ENCODE measurements around the gene ATXN7L3B.

Gene ATXN7L3B

GRCh38 chr12:74551291-74551690 is 13.7 kb downstream of the ATXN7L3B start:
- DNase-seq (ENCODE audit: low read depth): no peak

DNA sequence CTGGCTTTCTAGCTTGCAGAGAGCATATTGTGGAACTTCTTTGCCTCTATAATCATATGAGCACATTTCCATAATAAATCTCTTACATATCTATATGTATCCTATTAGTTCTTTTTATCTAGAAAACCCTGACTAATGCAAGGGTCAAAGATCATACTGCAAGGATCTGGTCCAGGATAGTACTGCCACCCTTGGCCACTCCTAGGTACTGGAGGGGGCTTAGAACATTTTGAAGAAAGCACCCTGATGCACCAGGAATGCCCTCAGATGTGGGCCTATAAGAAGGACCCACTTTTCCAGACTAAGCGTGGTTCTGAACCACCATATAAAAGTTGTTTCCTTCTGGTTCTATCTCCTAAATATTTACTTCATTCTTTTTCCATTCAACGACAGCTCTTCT is 14.6 kb downstream of the ATXN7L3B start:
- no peak for DNase-seq (ENCODE audit: low read depth)

- DNase-seq (ENCODE audit: low read depth): no peak
Observed at GRCh38 chr12:74559728-74560127, 22.1 kb downstream of the ATXN7L3B start.

DNA sequence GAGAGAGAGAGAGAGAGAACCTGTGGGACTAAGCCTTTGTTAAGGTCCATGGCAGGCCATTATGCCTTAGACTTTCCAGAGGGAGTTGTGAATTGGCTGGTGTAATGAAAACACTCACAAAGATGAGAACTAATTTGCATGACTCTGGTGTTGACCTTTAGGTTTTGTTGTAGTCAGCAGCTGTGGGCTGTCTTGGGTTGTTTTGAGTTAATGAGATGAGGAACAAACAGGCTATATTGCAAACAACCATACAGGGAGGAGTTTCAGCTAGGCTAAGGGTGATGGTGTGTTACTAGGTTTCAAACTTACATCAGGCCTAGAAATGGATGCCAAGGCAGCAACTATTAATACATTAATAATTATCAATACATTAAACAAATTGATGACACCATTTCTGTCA is 26.3 kb downstream of the ATXN7L3B start:
- no peak for DNase-seq (ENCODE audit: low read depth)

DNA sequence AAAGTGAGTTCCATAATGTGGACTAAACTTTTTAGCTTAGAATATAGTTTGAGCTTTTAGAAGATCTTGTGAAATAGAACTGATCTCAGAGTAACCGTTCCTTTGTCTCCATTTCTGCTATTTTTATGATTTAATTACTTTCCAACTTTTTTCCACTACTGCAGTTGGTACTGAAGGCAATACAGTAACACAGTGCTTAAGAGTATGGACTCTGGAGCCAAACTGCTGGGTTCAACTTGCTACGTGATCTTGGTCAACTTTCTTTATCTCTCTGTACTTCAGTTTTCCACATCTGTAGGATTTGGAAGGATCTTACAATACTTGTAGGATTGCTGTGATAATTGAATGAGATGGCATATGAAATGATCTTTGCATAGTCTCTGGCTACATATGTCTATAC is 40.9 kb downstream of the ATXN7L3B start:
- DNase-seq (ENCODE audit: low read depth): no peak

DNA sequence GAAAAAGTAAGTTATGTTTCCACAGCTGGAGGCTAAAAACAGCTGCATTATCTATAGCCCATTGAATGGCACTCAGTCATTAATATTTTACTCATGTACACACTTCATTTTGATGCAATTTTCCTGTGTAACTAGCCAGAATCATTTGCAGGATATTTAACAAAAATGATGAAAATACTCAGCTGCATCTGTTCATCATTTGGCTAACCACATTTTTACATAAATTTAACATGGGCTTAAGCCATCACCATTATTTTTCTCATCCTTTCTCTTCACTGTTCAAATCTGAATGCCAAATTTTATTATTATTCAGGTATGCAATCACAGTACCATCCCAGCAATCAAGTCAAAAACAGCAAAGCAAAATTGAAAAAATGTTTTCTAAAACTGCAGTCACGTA is 41.8 kb downstream of the ATXN7L3B start:
- no peak for DNase-seq (ENCODE audit: low read depth)

DNA sequence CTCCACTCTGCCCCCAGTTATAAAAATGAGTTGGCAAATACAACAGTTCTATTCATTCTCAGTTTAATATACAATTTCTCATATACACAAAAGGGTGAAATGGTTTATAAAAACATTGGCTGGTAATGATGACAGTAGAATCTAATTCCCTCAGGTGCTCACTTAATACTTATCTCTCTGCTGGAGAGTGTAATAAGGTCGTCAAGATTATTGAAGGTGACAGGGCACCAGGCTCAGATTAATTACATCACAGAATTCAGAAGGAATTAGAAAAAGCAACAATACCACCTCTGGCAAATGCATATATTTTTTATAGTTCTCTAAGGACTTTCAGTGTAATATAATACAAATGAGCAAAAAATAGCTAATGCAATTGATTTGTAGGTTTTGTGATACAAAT is 42.3 kb downstream of the ATXN7L3B start:
- no peak for DNase-seq (ENCODE audit: low read depth)

DNA sequence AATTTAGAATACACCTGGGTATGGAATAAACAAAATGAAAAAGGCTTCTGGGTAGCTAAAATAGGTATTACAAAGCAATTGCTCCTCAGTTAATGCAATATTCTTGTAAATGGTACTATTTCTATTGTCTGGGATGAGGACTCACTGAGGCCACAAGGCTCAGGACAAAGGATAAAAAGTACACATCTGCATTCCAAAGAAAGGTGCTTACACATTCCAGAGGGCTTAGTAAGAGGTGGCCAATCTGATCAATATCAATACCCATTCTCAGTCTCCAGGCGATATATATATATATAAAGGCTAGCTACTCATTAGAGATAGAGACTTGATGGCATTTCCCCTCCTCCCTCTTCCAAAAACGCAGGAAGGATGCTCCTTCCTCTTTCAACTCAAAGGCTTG is 43.8 kb downstream of the ATXN7L3B start:
- DNase-seq (ENCODE audit: low read depth): no peak

DNA sequence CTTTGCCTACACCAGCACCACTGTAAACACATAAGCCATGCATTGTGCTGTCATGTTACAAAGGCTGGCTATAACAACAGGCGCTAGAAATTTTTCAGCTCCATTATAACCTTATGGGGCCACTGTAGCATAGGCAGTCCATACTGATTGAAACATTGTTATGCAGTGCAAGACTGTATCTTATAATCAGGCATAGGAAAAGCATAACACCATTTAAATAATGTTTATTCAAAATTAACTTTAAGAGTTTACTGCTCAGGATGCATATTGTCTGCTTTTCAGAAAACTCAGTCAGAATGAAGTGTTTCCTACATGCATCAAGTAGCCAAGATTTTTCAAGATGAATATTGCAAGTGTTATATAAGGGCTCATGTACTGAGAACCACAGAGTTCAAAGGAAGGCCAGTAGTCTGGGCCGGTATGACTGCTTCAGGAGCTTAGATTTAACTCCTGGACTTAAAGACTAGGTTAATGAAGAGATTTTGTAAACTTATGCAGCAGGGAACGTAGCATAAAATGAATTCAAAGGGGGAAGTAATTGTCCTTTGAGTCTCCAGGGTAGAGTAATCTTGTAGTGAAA is 46.9 kb downstream of the ATXN7L3B start:
- no peak for DNase-seq (ENCODE audit: low read depth)

GRCh38 chr12:74586251-74586650 is 48.6 kb downstream of the ATXN7L3B start:
- no peak for DNase-seq (ENCODE audit: low read depth)

Measured in non-pigmented ciliary epithelial cell (primary cell).